Epithelial cell of esophagus (primary cell): ENCODE results near the gene LMCD1.

Experiments
- DNase-seq: peaks from one replicate; pipeline ENCODE4 v3.0.0; 2010; ENCODE audit warnings: low read depth
- H3K4me3 ChIP-seq: 2 replicates; pipeline ENCODE4 v1.5.1; 2011; ENCODE audit warnings: mild to moderate bottlenecking, low read length, control low read depth
- CTCF ChIP-seq: IDR thresholded peaks from 2 replicates; pipeline ENCODE4 v1.5.1; 2011; ENCODE audit warnings: low read depth, mild to moderate bottlenecking, low read length, control low read depth, inconsistent platforms; ENCODE audit not compliant: insufficient read depth; ENCODE audit errors: missing control alignments

LMCD1 gene

GRCh38 chr3:8617921-8618320, 116.3 kb downstream of the LMCD1 start:
- no peak overlapping the region for H3K4me3 ChIP-seq
- no peak for TF ChIP-seq CTCF
- DNase-seq, result no peak

GRCh38 chr3:8618950-8619349, 117.3 kb downstream of the LMCD1 start:
- H3K4me3 ChIP-seq, result no peak overlapping the region

GRCh38 chr3:8619548-8619947, 117.9 kb downstream of the LMCD1 start:
- no peak for TF ChIP-seq CTCF
- DNase-seq, result peak; percentile 93
- H3K4me3 ChIP-seq, result no peak overlapping the region

More at GRCh38 chr3:8618950-8619349, 117.3 kb downstream of the LMCD1 start:
- TF ChIP-seq CTCF, result no peak
- no peak for DNase-seq

GRCh38 chr3:8621141-8621540, 119.5 kb downstream of the LMCD1 start:
- no peak for TF ChIP-seq CTCF
- DNase-seq, result no peak
- no peak overlapping the region for H3K4me3 ChIP-seq

GRCh38 chr3:8621872-8622271, 120.2 kb downstream of the LMCD1 start:
- TF ChIP-seq CTCF, result no peak
- no peak overlapping the region for H3K4me3 ChIP-seq
- no peak for DNase-seq

GRCh38 chr3:8622873-8623691, 121.5 kb downstream of the LMCD1 start:
- peak; percentile 51 for DNase-seq
- no peak overlapping the region for H3K4me3 ChIP-seq
- peak; percentile 92 for TF ChIP-seq CTCF

GRCh38 chr3:8623741-8624140, 122.1 kb downstream of the LMCD1 start:
- DNase-seq, result no peak
- no peak for TF ChIP-seq CTCF
- no peak overlapping the region for H3K4me3 ChIP-seq
